Tibial artery (tissue), 4 donors: Measurements from ENCODE around the gene CHD3.

Experiments
- DNase-seq, 2 donors: peaks; one replicate each; pipeline ENCODE4 v3.0.0-alpha.2; 2019
- H3K27ac ChIP-seq, 2 donors: fragments of 200-600 bp; sonication (generic) in 1 of 2; 1 replicate in 1 of 2; 2 replicates in 1 of 2; pipeline ENCODE4 v1.5.1; 2018 to 2019; ENCODE audit warnings: mild to moderate bottlenecking in 1 of 2
- H3K27me3 ChIP-seq, 2 donors: fragments of 200-600 bp; sonication (generic) in 1 of 2; one replicate each; pipeline versions ENCODE4 v1.5.1 to v1.6.0; 2016 to 2019
- H3K36me3 ChIP-seq, 3 donors: fragments of 200-600 bp; sonication (generic) in 2 of 3; one replicate each; pipeline ENCODE4 v1.5.1; 2016 to 2019; ENCODE audit warnings: mild to moderate bottlenecking in 2 of 3
- H3K4me1 ChIP-seq, 4 donors: fragments of 200-600 bp; sonication (generic) in 2 of 4; 1 replicate in 3 of 4; 2 replicates in 1 of 4; pipeline ENCODE4 v1.5.1; 2016 to 2019
- H3K4me3 ChIP-seq, 2 donors: fragments of 200-600 bp; sonication (generic) in 1 of 2; 1 replicate in 1 of 2; 2 replicates in 1 of 2; pipeline ENCODE4 v1.5.1; 2018 to 2019; ENCODE audit warnings: mild to moderate bottlenecking in 2 of 2
- H3K9me3 ChIP-seq, 3 donors: fragments of 200-600 bp; sonication (generic) in 1 of 3; one replicate each; pipeline ENCODE4 v1.5.1; 2016 to 2019
- CTCF ChIP-seq, 2 experiments: fragments of 200-600 bp in 1 of 2; fragments of 450-650 bp in 1 of 2; IDR thresholded peaks; one replicate each; pipeline ENCODE4 v1.5.1; 2017 to 2019; ENCODE audit warnings: antibody characterized with exemption in 2 of 2, mild to moderate bottlenecking in 1 of 2, moderate library complexity in 1 of 2
- intact Hi-C: fragments of 100-400 bp; cut with DNase I; formaldehyde crosslinking; loops from one replicate; pipeline ENCODE4 v1.15.0; 2023; ENCODE audit warnings: low total_unique reads

CHD3 gene

GRCh38 chr17:7848131-7848579 lies 40.4 kb upstream of the CHD3 start:
- Histone ChIP-seq H3K9me3 (no peaks in the 10 kb centered on the region), H3K27ac (no peak overlapping the region), H3K27me3 (no peaks in the 10 kb centered on the region), H3K4me3 (no peak overlapping the region), H3K36me3 (peaks cover 50 to 67% (median 65%) of the 10 kb centered on the region in 3 donors), H3K4me1 (peaks cover 0 to 36% (median 25%) of the 10 kb centered on the region in 4 donors)
- no peak for TF ChIP-seq CTCF (IDR thresholded peaks at IDR 0.05)
- intact Hi-C loops, result loop anchor here (10.0 kb wide), 1 partner anchor 307 kb away; the partner anchor contains the start of gene PER1
- DNase-seq, result peak in 1 of 2 donors; percentile 66

GRCh38 chr17:7848739-7849129 lies 39.9 kb upstream of the CHD3 start:
- H3K9me3 ChIP-seq, result no peaks in the 10 kb centered on the region
- intact Hi-C loops, result loop anchor here (10.0 kb wide), 1 partner anchor 306 kb away; the partner anchor contains the start of gene PER1
- H3K4me3 ChIP-seq, result no peak overlapping the region
- peaks cover 51 to 72% (median 70%) of the 10 kb centered on the region in 3 donors for H3K36me3 ChIP-seq
- no peak overlapping the region for H3K27ac ChIP-seq
- no peaks in the 10 kb centered on the region for H3K27me3 ChIP-seq
- TF ChIP-seq CTCF (IDR thresholded peaks at IDR 0.05), result no peak
- H3K4me1 ChIP-seq, result peaks cover 0 to 30% (median 22%) of the 10 kb centered on the region in 4 donors
- DNase-seq, result no peak

- no peak for TF ChIP-seq CTCF (IDR thresholded peaks at IDR 0.05)
- no peaks in the 10 kb centered on the region for H3K9me3 ChIP-seq
- H3K27me3 ChIP-seq, result no peaks in the 10 kb centered on the region
- H3K4me1 ChIP-seq, result peaks cover 0 to 25% (median 21%) of the 10 kb centered on the region in 4 donors
- no peak overlapping the region for H3K4me3 ChIP-seq
- no peak overlapping the region for H3K27ac ChIP-seq
- peaks cover 51 to 76% (median 71%) of the 10 kb centered on the region in 3 donors for H3K36me3 ChIP-seq
- peak in 1 of 2 donors; percentile 65 for DNase-seq
- intact Hi-C loops, result loop anchor here (10.0 kb wide), 1 partner anchor 306 kb away; the partner anchor contains the start of gene PER1
Measured at GRCh38 chr17:7849130-7849750, 39.3 kb upstream of the CHD3 start.

GRCh38 chr17:7849751-7850504 lies 38.7 kb upstream of the CHD3 start:
- Histone ChIP-seq H3K4me1 (peaks cover 0 to 27% (median 23%) of the 10 kb centered on the region in 4 donors), H3K4me3 (no peak overlapping the region), H3K36me3 (peaks cover 51 to 76% (median 71%) of the 10 kb centered on the region in 3 donors), H3K27me3 (no peaks in the 10 kb centered on the region), H3K27ac (no peak overlapping the region), H3K9me3 (no peaks in the 10 kb centered on the region)
- no peak for DNase-seq
- no peak for TF ChIP-seq CTCF (IDR thresholded peaks at IDR 0.05)
- intact Hi-C loops, result loop anchor here (2.0 to 10.0 kb wide), 3 partner anchors 27 to 305 kb away; partner anchors contain the start of gene PER1

GRCh38 chr17:7850701-7851437 lies 37.7 kb upstream of the CHD3 start:
- no peak overlapping the region for H3K27ac ChIP-seq
- H3K27me3 ChIP-seq, result no peaks in the 10 kb centered on the region
- H3K36me3 ChIP-seq, result peaks cover 48 to 71% (median 67%) of the 10 kb centered on the region in 3 donors
- H3K4me1 ChIP-seq, result peaks cover 0 to 27% (median 23%) of the 10 kb centered on the region in 4 donors
- intact Hi-C loops, result loop anchor here (2.0 to 10.0 kb wide), 2 partner anchors 28 to 106 kb away; no protein-coding TSS in a partner anchor
- H3K4me3 ChIP-seq, result no peak overlapping the region
- DNase-seq, result peak in 1 of 2 donors; percentile 67
- TF ChIP-seq CTCF (IDR thresholded peaks at IDR 0.05), result no peak
- H3K9me3 ChIP-seq, result no peaks in the 10 kb centered on the region
